GM18507 (cell line): ENCODE data around the gene DNPEP.
A peak's percentile ranks its signal among the peaks of the same experiment; 100 is the strongest.

ENCODE experiments used
- DNase-seq: peaks from one replicate; pipeline ENCODE4 v3.0.0; 2011; ENCODE audit warnings: low read depth; ENCODE audit not compliant: insufficient read length; ENCODE audit errors: extremely low spot score
- FAIRE-seq: peaks from 2 replicates; lab custom pipeline; 2011; peaks lifted over from hg19 to GRCh38; lab: Jason Lieb, UNC

DNPEP gene

GRCh38 chr2:219378163-219378851 is 9.4 kb downstream of the DNPEP start:
- DNase-seq = no peak
- no peak for FAIRE-seq

- DNase-seq (no peak), FAIRE-seq (no peak)
These were observed 18.3 kb downstream of the DNPEP start for GRCh38 chr2:219369447-219369861.

- FAIRE-seq (no peak), DNase-seq (no peak)
These were observed 19.0 kb downstream of the DNPEP start for GRCh38 chr2:219368690-219369191.

GRCh38 chr2:219362524-219363164 is 25.1 kb downstream of the DNPEP start:
- DNase-seq (no peak), FAIRE-seq (peak; percentile 69)

- no peak for FAIRE-seq
These were observed 25.6 kb downstream of the DNPEP start for GRCh38 chr2:219362072-219362471.

GRCh38 chr2:219358170-219359075 is 29.3 kb downstream of the DNPEP start:
- no peak for FAIRE-seq
- DNase-seq = no peak

More at GRCh38 chr2:219362072-219362471, 25.6 kb downstream of the DNPEP start:
- DNase-seq = no peak

GRCh38 chr2:219356834-219357233 is 30.9 kb downstream of the DNPEP start:
- FAIRE-seq (no peak), DNase-seq (no peak)

- no peak for DNase-seq
- no peak for FAIRE-seq
These were observed 33.1 kb downstream of the DNPEP start for GRCh38 chr2:219354582-219354981.

GRCh38 chr2:219353129-219353528 is 34.6 kb downstream of the DNPEP start:
- no peak for DNase-seq
- FAIRE-seq = no peak

- DNase-seq = peak; percentile 38
- peak; percentile 81 for FAIRE-seq
These were observed 35.2 kb downstream of the DNPEP start for GRCh38 chr2:219352448-219353023.

- DNase-seq (no peak), FAIRE-seq (no peak)
These were observed 36.9 kb downstream of the DNPEP start for GRCh38 chr2:219350710-219351221.

- DNase-seq (no peak), FAIRE-seq (no peak)
These were observed 37.5 kb downstream of the DNPEP start for GRCh38 chr2:219350215-219350614.

- peak; percentile 31 for FAIRE-seq
- DNase-seq = no peak
These were observed 42.8 kb downstream of the DNPEP start for GRCh38 chr2:219344751-219345430.

GRCh38 chr2:219335373-219335786 is 52.3 kb downstream of the DNPEP start:
- no peak for FAIRE-seq

GRCh38 chr2:219334076-219334475 is 53.6 kb downstream of the DNPEP start:
- no peak for DNase-seq
- no peak for FAIRE-seq

More at GRCh38 chr2:219335373-219335786, 52.3 kb downstream of the DNPEP start:
- DNase-seq = no peak

GRCh38 chr2:219332542-219332941 is 55.2 kb downstream of the DNPEP start, which contains the start of gene RESP18:
TSS of gene RESP18 (minus strand) at chr2:219332744.
- FAIRE-seq (no peak), DNase-seq (no peak)

GRCh38 chr2:219331560-219332213 is 56.0 kb downstream of the DNPEP start:
- DNase-seq (no peak), FAIRE-seq (no peak)

GRCh38 chr2:219327719-219328118 is 60.0 kb downstream of the DNPEP start:
- FAIRE-seq (no peak), DNase-seq (no peak)
